NCI-H1105 treated with DMSO at 0.1 percent for 48 hours (cell line): ENCODE data around the gene KLK14.

Experiments used
- DNase-seq: peaks from one replicate; lab custom pipeline; 2025; lab: John Stamatoyannopoulos, UW

Gene KLK14

DNA sequence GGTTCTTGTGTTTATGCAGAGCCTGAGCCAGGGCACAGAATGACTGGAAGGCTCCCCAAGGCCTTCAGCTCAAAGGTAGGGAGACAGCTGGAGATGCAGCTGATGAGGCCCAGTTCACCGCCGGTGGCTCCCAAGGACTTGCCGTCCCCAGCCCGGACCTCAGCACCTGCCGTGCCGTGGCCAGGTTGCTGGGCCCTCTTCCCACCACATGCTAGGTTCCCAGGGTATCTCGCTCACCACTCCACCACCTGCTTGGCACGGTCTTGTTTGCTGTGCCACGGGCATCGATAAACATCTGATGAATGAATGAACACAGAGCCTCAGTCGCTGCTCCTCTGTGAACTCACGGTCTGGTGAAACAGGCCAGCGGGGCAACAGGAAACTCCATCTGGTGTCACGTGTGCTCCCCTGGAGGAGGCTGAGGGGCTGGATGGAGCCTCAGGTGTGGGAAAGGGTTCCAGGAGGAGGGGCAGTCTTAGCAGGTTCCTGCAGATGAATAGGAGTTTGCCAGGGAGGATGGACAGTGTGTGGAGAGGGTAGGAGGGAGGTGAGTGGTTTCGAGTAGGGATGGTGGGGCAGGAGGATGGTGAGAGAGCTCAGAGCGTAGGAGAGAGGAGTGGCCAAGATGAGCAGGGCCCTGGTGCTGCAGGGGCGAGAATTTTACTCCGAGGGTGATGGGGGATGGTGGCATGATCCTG lies 3.6 kb upstream of the KLK14 start:
- DNase-seq, result no peak

DNA sequence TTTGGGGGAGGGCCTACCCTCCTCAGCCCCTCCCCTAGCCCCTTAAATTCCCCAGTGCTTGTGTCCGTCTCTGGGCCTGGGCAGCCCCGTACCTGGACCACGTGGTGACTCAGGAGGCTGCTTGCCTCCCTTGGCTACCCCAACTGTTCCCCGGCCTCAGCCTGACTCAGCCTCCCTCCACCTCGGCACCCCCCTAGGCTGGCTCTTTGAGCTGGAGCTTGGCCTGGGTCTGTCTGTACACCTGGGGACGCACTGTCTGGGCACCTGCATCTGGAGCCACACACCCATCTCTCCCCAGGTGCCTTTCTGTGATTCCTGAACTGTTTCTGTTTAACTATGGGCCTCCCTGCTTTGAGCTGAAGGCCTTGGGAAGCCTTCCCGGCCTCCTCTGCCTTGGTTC lies 1.8 kb upstream of the KLK14 start:
- DNase-seq, result no peak

DNA sequence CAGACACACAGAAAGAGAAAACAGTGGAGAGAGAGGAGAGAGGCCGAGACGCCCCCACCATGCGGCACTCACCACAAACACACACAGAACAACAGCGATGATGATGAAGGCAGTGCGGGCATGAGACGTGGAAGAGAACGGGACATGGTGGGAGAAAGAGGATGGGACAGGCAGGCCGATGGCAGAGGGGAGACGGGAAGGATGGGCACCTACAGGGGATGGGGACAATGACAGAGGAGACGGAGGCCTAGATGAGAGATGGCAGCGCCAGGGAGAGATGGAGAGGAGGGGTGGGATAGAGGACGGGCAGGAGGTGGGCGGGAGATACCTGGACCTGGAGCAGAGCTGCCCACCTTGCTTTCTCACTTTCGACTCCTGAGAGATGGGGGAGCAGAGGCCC lies 1.1 kb upstream of the KLK14 start:
- no peak for DNase-seq

DNA sequence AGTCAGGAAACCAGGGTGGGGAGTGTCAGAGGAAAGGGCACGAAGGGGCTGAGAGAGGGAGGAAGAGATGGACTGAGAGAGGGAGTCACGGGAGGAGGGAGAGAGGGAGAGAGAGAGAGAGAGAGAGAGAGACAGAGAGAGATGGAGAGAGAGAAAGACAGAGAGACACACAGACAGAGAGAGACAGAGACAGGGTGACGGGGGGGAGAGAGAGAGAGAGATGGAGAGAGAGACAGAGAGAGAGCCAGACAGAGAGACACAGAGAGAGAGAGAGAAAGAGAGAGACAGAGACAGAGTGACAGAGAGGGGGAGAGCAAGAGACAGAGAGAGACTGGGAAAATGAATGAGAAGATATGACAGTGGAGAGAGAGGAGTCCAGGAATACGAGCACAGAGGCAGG lies 494 bp upstream of the KLK14 start:
- DNase-seq, result no peak

DNA sequence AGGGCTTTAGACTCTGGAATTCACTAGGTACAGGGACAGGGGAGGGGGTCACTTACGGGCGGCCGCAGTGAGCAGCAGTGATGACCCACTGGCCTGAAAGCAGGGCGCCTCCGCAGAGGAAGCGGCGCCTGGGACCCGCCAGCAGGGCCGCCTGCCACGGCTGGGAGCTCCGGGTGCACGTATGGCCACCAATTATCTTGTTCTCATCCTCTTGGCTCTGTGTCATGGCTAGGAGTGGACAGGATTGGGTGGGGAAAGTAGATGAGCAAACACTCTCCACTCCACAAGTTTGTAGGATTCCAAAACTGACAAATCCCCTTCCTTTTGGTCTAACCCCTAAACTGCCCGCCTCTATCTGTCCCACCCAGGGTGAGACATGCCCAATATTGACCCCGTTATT lies 1.2 kb downstream of the KLK14 start:
- no peak for DNase-seq

DNA sequence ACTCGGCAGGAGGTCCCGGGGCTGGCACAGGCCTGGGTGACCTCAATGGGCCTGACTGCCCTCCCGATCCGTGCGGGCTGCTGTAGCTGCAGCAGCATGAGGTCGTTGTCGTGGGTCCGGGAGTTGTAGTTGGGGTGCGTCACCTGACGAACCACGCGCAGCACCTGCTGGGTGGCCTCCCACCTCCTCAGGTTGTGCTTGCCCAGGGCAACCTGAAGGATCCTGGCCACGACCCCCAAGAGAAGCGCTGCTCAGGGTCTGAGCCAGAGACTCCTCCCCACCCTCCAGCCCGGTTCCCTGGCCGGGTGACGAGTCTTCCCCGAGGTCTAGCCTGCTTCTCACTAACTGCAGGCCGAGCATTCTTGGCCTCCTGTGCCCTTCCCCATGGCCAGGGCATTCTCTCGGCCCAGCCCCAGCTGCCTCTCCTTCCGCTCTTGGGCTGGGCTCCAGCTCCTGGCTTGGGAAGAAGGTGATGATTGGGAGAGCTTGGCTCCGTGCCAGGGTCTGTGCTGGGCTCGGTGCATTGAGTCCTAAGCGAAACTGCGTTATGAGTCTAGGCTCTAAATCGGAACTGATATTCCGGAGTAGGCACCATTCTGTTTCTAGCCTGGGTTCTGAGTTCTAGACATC lies 3.1 kb downstream of the KLK14 start:
- peak; percentile 39 for DNase-seq

DNA sequence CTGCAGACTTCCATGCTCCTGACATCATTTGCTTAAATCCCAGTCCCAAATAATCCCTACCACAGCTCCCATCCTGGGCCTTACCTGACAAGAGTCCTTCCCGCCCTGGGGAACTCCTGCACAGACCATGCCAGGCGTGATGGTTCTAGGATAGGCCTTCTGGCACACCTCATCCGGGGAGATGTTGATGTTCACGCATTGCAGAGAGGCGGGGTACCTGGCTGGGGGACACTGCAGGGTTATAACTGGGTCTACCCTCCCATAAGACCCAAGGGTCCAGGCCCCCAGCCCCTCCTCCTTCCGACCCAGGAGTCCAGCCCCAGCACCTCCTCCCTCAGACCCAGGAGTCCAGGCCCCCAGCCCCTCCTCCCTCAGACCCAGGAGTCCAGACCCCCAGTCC lies 4.0 kb downstream of the KLK14 start:
- DNase-seq, result no peak

DNA sequence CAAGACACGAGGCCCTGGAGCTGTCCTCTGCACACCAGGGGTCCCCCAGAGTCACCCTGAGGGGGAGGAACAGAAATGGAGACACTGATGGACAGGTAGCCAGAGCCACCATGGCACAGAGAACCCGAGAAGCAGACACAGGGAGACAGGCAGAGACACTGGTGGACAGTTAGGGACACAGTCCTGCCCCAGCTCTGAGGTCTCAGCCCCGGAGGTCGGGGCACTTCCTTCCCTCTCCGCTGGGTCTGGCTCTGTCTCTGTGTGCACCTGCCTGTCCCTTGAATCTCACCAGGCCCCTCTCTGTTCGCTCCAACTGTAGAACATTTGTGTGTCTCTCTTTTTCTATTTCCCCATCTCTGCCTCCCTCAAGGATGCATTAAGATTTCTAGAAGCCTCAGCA lies 4.6 kb downstream of the KLK14 start:
- DNase-seq, result no peak

DNA sequence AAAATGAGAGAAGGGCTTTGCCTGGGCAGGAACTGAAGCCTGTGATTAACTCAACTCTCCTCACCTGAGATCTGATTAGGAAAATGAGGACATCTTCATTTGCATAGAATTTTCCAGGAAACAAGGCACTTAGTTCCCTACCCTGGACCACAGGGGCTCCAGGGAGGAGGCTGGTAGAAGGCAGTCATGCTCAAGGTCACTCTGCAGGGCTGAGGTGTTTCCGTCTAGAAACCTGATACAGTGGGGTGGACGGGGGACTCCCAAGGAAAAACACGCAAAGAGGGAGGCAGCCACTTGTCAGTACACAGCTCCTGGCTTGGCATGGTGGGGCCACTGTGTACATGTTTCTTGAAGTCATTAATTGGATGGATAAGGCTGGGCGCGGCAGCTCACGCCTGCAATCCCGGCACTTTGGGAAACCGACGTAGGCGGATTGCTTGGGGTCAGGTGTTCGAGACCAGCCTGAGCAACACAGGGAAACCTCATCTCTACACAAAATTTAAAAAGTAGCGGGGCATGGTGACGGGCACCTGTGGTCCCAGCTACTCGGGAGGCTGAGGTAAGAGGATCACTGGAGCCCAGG lies 6.0 kb downstream of the KLK14 start:
- DNase-seq, result no peak

DNA sequence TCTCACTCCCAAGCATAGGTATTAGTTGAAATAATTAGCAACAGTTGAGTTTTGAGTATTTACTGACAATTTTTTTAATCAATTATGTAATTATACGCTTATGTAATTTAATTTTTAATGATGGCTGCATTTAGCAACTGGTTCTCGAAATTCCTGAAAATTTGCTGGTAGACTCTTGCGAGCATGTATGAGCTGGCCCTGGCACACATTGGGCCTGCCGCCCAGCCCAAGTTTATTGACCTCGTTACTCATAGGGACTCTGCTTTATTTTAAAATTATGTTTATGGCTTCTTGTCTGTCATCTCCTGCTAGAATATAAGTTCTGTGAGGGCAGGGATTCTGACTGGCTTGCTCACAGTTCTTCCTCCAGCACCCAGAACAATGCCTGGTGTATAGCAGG lies 6.7 kb downstream of the KLK14 start:
- DNase-seq, result no peak

DNA sequence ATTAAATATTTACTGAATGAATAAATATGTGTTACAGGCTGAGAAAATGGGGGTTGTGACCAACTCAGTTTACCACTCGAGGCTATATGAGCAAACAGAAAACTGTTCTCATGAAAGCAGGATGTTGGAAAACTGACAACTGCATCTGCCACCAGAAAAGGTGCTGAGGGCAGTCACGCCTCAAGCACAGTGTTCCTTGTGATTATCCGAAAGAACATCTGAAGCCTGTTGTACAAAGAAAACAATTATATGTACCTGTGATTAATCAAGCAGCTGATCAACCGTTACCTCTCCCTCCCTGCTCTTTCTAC lies 11.6 kb downstream of the KLK14 start:
- DNase-seq, result no peak

DNA sequence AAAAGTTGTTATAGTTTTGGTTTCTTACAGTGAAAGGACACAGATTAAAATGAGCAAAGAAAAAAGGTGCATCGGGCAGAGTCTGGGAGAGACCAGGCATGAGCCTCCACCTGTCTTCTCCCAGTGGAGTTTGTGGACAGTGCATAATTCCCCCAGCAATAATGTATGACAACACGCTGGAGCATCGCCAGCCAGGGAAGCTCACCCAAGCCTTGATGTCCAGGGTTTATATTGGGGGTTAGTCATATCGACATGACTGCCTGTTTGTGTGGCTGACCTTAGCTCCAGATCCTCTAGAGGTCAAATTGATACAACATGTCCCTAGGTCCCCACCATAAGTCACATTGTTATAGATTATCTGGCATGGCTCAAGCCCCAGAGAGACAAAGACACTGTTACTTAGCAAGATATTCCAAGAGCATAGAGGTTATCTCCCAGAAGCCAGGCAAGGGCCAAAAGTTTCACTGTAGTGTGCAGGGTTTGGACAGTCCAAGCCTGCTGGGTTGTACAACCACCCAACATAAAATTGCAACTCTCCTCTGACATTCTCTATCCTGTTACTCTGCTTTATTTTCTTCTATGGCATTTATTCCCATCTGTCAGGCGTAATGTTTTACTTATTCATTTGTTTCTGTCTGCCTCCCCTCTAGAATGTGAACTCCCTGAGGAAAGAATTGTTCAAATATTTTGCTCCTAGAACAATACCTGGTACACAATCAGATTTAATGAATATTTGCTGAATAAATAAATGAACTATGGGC lies 12.2 kb downstream of the KLK14 start:
- no peak for DNase-seq

DNA sequence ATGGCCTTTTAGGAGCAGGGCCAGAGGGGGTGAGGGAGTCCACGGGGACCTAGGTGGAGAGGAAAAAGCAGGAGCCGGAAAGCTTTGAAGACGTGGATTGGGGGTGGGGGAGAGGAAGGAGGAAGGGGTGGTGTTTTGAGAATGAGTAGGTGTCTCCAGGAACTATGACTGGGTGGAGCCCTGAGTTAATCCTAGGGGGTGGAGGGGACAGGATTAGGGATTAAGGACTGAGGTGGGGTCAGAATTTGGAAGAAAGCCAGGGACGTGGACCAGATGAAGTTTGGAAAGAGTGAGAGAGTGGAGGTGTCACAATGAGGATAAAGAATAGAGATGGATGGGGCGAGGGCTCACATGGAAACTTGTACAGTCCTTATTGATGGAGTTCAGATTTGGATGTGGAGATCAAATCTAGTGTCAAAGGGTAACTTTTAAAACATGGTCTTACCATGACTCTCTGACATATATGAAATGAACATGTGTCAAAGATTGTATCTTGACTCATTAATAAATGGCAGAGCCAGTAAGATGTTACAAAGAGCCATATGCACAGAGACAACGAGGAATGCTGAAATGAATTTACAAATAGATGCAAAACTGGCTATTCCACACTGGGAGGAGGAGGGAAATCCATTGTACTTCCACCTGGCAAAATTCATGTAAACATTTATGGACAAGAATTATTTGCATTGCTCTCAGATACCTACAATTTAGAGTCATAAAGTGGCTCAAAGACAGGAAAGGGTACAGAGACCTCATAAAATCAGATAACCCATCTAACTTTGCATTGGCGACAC lies 16.1 kb downstream of the KLK14 start:
- no peak for DNase-seq

DNA sequence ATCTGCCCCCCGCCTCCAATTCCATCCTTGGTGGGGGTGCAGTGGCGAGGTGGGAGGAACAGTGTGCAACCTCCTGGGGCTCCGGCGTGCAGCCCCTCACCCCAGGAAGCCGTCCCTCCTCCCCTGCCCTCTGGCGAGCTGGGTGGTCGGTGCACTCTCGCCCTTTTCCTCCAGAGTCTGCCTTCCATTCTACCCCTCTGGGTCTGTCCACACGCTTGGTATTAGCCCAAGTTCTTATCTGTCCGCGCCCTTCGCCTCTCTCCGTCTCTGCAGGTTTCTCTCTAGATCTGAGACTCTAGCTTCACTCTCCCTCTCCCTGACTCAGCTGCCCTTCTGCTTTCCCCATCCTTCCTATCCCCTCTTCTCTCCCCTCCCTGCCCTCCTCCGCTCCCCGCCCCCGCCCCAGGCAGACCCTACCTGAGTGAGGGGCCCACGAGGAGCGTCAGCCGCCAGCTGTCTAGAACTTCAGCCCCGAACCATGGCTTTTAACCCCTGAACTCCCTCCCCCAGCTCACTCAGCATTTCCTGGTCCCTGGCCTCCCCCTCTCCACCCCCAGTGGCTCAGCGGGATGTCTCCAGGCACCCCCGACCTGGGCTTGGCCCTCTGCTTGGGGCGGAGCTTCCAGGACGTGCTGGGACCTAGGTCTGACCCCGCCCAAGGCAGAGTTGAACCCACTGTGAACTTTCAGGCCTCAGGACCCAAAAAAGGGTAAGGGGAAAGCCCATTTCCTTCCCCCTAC lies 17.3 kb downstream of the KLK14 start:
- no peak for DNase-seq

DNA sequence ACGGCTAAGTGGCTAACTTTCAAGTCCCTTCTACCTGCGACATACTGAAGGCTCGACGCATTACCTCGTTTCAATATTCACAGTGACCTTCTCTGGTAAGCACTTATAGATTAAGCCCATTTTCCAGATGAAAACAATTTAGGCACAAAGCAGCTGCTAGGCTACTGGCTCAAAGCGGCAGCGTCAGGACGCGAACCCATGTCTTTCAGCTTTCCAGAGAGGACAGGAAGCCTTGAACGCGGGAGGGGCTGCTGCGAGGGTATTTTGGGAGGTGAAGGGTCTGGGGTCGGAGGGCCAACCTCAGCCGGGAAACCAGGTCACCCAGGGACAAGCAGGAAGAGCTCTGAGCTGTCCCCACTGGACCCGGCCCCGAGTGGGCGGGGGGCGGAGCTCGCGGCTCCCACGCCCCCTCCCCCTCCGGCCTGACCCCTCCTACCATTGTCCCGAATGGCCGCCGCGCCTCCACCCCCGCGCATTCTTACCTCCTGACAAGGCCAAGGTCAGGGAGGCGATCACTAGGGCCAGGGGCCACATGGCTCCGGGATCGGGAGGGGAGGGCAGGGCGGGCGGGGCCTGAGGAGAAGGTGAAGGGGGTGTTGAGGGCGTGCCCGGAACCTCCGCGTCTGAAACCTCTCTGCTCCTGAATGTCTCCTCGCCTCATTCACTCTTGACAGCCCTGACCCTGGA lies 18.0 kb downstream of the KLK14 start, which contains the start of gene KLK13:
KLK13 (minus strand) TSS at position 559 of the 687 bp plus-strand sequence; CDS start at position 534, 25 bp downstream.
- no peak for DNase-seq

DNA sequence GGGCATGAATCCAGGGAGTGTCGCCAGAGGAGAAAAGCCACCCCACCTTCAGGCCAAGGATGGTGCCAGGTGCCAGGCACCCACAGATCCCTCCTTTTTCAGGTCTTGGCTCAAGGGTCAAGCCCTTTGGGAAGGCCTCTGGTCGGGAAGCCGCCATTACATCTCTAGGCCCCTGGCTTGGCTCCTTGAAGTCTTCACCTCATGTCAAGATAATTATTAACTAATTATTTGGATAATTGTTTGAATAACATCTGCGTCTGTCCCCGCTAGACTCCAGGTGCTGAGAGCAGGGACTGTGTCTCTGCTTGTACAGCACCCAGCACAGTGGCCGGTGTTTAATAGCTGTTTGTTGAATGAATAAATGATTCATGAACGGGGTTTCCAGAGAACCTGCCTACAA lies 19.0 kb downstream of the KLK14 start:
- no peak for DNase-seq

DNA sequence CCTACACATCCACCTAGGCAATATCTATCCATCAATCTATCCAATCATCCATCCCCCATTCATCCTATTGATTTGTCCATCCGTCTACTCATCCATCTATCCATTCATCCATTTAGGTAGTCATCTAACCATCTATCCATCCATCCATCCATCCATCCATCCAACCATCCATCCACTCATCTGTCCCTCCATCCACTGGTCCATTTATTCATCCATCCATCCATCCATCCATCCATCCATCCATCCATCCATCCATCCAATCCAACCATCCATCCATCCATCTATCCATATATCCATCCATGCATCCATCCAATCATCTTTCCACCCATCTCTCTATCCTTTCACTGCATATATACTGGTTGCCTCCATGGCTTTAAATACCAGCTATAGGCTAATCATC lies 21.7 kb downstream of the KLK14 start:
- DNase-seq, result no peak

DNA sequence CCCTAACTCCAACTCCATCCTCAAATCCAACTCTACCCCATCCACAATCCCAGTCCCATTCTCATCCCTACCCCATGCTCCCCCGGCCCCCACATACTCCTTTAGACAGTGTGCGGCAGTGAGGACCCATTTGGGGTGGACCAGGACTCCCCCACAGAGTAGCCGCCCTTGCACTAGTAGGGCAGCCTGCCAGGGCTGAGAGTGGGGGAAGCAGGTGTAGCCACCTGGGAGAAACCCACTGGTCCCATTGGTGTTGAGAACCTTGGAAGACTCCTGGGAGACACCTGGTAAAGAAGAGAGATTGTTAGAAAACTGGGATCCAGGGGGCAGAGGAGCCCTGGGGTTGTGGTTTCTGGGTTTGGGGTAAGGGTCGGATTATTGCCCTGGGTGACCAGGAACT lies 22.4 kb downstream of the KLK14 start:
- DNase-seq, result no peak

DNA sequence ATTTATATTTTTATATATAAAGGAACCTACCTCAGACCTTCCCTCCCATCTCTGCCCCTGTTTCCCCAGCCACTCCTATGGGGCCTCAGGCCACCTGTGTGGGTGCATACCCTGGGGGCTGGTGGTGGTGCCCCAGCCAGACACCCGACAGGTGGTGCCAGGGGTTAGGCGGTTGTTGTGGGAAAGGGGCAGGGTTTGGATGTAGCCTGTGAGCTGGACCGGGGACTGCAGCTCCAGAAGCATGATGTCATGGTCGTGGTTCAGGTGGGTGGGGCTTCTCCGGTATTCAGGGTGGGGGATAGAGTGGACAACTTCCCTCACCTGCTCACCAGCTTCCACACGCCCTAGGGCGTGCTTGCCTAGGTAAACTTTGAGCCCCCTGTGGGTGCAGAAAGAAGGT lies 23.0 kb downstream of the KLK14 start:
- DNase-seq, result no peak

DNA sequence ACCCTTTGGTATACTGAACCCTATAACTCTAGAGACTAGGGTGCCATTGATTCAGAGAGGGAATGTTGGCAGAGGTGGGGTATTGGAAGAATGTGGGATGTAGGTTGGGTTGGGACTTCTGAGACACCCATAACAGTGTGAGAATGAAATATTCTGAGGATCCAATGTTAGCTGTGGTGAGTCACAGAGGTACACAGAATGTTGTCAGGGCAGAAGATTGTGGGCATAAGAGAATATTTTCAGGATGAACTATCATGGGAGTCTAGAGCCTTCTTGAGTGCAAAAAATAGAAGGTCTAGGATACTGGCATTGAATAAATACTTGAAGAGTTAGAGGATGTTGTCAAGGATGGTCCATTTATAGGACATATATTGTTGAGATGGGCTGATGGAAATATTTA lies 26.8 kb downstream of the KLK14 start:
- DNase-seq, result no peak

DNA sequence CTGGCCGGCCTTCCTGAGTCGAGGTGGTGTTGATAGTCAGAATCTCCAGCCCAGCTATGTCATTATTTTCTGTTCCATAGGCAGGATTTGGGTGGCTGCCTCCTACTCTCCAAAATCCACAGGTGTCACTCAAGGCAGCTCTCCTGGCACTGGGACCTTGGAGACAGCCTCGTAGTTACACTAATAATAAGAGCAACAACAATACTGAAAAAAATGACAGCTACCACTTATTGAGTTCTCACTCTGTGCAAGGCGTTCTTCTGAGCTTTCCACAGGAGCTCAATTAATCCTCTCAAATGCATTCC lies 35.7 kb downstream of the KLK14 start:
- DNase-seq, result peak; percentile 90
